Activated effector memory CD4-positive, alpha-beta T cell treated with Interleukin-2 at 50 U/mL for 16 hours (primary cell): ENCODE data around the gene ATP5F1A.

ENCODE experiments used
- DNase-seq: peaks from one replicate; pipeline ENCODE4 v3.0.0-alpha.2; 2020

The ATP5F1A gene

GRCh38 chr18:46042571-46043123 lies 55.4 kb downstream of the ATP5F1A start:
- peak; percentile 9 for DNase-seq

DNA sequence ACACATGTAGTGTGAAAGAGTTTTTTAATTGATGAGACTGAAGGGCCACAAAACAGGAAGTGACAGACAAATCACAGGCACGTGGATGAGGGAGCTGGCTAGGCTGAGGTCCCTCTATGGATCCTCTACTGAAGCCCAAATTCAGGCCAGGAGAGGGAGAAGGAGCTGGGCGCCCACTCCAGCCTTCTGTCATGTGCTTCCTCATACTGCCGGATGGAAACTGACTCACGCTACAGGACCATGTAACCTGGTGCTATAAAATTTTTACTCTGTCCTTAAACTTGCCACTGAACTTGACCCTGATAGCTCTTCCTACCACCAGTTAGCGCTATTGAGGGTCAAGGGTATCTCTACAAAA lies 57.4 kb downstream of the ATP5F1A start:
- no peak for DNase-seq

- DNase-seq = no peak
Observed at GRCh38 chr18:46040033-46040746, 57.9 kb downstream of the ATP5F1A start.

DNA sequence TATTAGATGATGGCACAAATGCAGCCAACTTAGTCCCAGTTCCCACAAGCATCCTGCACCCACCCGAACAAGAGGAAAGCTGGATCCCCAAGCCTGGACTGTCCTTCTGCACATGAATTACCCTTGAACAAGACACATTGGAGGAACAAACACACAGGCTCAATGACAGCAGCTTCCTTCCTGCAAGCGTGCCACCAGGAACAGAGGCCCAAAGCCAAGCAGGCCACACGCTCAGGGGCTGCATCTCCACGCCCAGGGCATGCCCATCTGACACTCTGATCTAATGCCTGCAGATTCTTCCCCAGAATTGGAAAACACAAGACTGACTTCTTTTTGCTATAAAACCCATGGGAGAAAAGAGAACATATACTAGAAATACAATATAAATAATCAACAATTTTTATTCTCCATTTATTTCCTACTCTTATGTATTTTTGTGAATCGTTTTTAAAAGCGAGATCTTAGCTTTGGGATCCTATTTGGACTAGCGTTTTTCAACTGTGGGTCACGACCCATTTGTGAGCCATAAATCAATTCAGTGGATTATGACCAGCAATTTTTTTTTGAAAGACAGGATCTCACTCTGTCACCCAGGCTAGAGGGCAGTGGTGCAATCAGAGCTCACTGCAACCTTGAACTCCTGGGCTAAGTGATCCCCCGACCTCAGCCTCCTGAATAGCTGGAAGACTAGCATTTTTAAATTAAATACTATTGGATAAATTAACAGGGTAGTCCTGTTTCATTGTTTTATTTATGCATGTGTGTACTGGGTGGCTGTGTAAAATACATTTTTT lies 60.4 kb downstream of the ATP5F1A start:
- DNase-seq = no peak

GRCh38 chr18:46035696-46036680 lies 62.1 kb downstream of the ATP5F1A start:
- no peak for DNase-seq

GRCh38 chr18:46034230-46034629 lies 63.9 kb downstream of the ATP5F1A start:
- no peak for DNase-seq

GRCh38 chr18:46031741-46032140 lies 66.4 kb downstream of the ATP5F1A start:
- DNase-seq = no peak
